Transverse colon (tissue), 4 donors: Measurements from ENCODE around the gene UBL4A.

Experiments
- CTCF ChIP-seq, 5 experiments: fragments of 200-600 bp in 3 of 5; fragments of 450-650 bp in 2 of 5; sonication (generic) in 3 of 5; IDR thresholded peaks; 1 replicate in 2 of 5; 2 replicates in 3 of 5; pipeline ENCODE4 v1.5.1; 2016 to 2017; ENCODE audit warnings: antibody characterized with exemption in 5 of 5, inconsistent platforms in 3 of 5, mild to moderate bottlenecking in 2 of 5, moderate library complexity in 1 of 5
- POLR2A ChIP-seq: fragments of 450-650 bp; IDR thresholded peaks from one replicate; pipeline ENCODE4 v1.6.1; 2016; ENCODE audit warnings: antibody characterized with exemption, mild to moderate bottlenecking, moderate library complexity
- POLR2AphosphoS5 ChIP-seq, 3 donors: sonication (generic); formaldehyde crosslinking; IDR thresholded peaks; one replicate each; pipeline ENCODE4 v1.6.1; 2016; ENCODE audit warnings: antibody characterized with exemption in 3 of 3

GRCh38 chrX:154481911-154482601 is 4.4 kb downstream of the UBL4A start:
- TF ChIP-seq POLR2A (no peak), CTCF (IDR thresholded peaks at IDR 0.05) (no peak), POLR2AphosphoS5 (IDR thresholded peaks at IDR 0.05) (no peak)
